K562 (cell line): ENCODE measurements around the gene SNAPC2. TPM values are rescaled to one million over a fixed set of nuclear protein-coding genes. Genes with fewer than 3 reads are reported as not detected.

Experiments
- FOXM1 ChIP-seq, 2 experiments: fragments of 450-650 bp in 1 of 2; sonication (generic) in 1 of 2; formaldehyde crosslinking in 1 of 2; IDR thresholded peaks; 2 replicates each; pipeline versions ENCODE4 v1.6.1 to v1.9.0; 2017 to 2022; ENCODE audit warnings: low read depth in 2 of 2, mild to moderate bottlenecking in 2 of 2, missing genetic modification reagents in 1 of 2, moderate library complexity in 1 of 2
- GMEB1 ChIP-seq: fragments of 250-450 bp; sonication (Bioruptor Pico); IDR thresholded peaks from 2 replicates; pipeline ENCODE4 v1.4.0; 2020; ENCODE audit warnings: mild to moderate bottlenecking
- IRF2 ChIP-seq: sonication (generic); formaldehyde crosslinking; IDR thresholded peaks from 2 replicates; pipeline ENCODE4 v1.8.1; 2022; ENCODE audit warnings: mild to moderate bottlenecking, missing genetic modification reagents
- ZNF232 ChIP-seq: sonication (generic); formaldehyde crosslinking; IDR thresholded peaks from 2 replicates; pipeline ENCODE4 v1.8.0; 2022; ENCODE audit warnings: mild to moderate bottlenecking, missing genetic modification reagents
- polyA plus RNA-seq, 8 experiments: library from polyadenylated mRNA; depleted of rRNA in 4 of 8; stranded (reverse) in 5 of 8; unstranded in 3 of 8; fragments of >200 nt; fragmentation: Nextera tagmentation in 2 of 8; fragmentation: Illumina TruSeq in 1 of 8; extraction: Ambion mirVana in 2 of 8; extraction: Trizol in 1 of 8; gene quantifications; 2 replicates each; pipeline versions ENCODE4 v1.2.1 to v1.2.3, GENCODE V29; 2011 to 2014; ENCODE audit warnings: inconsistent platforms in 1 of 8, missing spikeins in 1 of 8
- total RNA-seq, 7 experiments: library from RNA; depleted of rRNA in 6 of 7; stranded (reverse); fragments of >200 nt in 6 of 7; fragmentation: Illumina TruSeq in 2 of 7; extraction: Trizol in 2 of 7; gene quantifications; 2 replicates each; pipeline versions ENCODE4 v1.2.1 to v1.2.3, GENCODE V29; 2011 to 2021; ENCODE audit warnings: low replicate concordance in 1 of 7
- TF ChIP-seq, protein P1 (sequence below), 2 experiments: fragments of 150-350 bp in 1 of 2; IDR thresholded peaks; 2 replicates each; pipeline ENCODE4 v1.6.1; 2012 to 2016; ENCODE audit warnings: low read depth in 2 of 2, low read length in 2 of 2, mild to moderate bottlenecking in 1 of 2, moderate library complexity in 1 of 2
- TF ChIP-seq, protein P2 (sequence below): fragments of 250-450 bp; sonication (Bioruptor Pico); IDR thresholded peaks from 2 replicates; pipeline ENCODE4 v1.5.0; 2021

The SNAPC2 gene
- total and polyA plus RNA-seq, 9 of the 15 experiments (the other 6 are each of a cell fraction or from before 2014, with no cell fraction given) = 0.59 to 45.1 (median 15.3) TPM

- no peak for TF ChIP-seq GMEB1 (CRISPR knock-in tag)
- TF ChIP-seq, protein P1, sequence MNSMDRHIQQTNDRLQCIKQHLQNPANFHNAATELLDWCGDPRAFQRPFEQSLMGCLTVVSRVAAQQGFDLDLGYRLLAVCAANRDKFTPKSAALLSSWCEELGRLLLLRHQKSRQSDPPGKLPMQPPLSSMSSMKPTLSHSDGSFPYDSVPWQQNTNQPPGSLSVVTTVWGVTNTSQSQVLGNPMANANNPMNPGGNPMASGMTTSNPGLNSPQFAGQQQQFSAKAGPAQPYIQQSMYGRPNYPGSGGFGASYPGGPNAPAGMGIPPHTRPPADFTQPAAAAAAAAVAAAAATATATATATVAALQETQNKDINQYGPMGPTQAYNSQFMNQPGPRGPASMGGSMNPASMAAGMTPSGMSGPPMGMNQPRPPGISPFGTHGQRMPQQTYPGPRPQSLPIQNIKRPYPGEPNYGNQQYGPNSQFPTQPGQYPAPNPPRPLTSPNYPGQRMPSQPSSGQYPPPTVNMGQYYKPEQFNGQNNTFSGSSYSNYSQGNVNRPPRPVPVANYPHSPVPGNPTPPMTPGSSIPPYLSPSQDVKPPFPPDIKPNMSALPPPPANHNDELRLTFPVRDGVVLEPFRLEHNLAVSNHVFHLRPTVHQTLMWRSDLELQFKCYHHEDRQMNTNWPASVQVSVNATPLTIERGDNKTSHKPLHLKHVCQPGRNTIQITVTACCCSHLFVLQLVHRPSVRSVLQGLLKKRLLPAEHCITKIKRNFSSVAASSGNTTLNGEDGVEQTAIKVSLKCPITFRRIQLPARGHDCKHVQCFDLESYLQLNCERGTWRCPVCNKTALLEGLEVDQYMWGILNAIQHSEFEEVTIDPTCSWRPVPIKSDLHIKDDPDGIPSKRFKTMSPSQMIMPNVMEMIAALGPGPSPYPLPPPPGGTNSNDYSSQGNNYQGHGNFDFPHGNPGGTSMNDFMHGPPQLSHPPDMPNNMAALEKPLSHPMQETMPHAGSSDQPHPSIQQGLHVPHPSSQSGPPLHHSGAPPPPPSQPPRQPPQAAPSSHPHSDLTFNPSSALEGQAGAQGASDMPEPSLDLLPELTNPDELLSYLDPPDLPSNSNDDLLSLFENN (IDR thresholded peaks at IDR 0.05; ENCODE audit: low read depth in 2 of 2, low read length in 2 of 2) = no peak
- TF ChIP-seq, protein P2, sequence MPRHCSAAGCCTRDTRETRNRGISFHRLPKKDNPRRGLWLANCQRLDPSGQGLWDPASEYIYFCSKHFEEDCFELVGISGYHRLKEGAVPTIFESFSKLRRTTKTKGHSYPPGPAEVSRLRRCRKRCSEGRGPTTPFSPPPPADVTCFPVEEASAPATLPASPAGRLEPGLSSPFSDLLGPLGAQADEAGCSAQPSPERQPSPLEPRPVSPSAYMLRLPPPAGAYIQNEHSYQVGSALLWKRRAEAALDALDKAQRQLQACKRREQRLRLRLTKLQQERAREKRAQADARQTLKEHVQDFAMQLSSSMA (CRISPR knock-in tag) = no peak
- TF ChIP-seq FOXM1 (IDR thresholded peaks at IDR 0.05; ENCODE audit: low read depth) = no peak
- no peak for TF ChIP-seq FOXM1 (CRISPR knock-in tag; IDR thresholded peaks at IDR 0.05; ENCODE audit: low read depth)
- no peak for TF ChIP-seq IRF2 (CRISPR knock-in tag)
- no peak for TF ChIP-seq ZNF232 (CRISPR knock-in tag)
Measured at GRCh38 chr19:7900931-7901330, 19.2 kb upstream of the SNAPC2 start (continued).
